Right lobe of liver (tissue), 6 donors: ENCODE measurements around the gene TRAPPC2L. TPM values are rescaled to one million over a fixed set of nuclear protein-coding genes. Genes with fewer than 3 reads are reported as not detected.
"Not testable (repeated sequence)": the region's sequence is repeated elsewhere in the genome, so short reads cannot be mapped to it uniquely, and the experiment has no call there.

Experiments
- ATAC-seq, 4 donors: fragments of 200-7000 bp; cut with Tn5 transposase; one replicate each; pipeline ENCODE4 v1.9.1; 2020; ENCODE audit warnings: mild to moderate bottlenecking in 4 of 4, moderate library complexity in 4 of 4
- DNase-seq, 3 donors: peaks; one replicate each; pipeline ENCODE4 v3.0.0-alpha.2; 2020
- H3K27ac ChIP-seq, 3 donors: fragments of 200-600 bp; one replicate each; pipeline ENCODE4 v1.8.0; 2022
- H3K27me3 ChIP-seq, 2 donors: fragments of 200-600 bp; one replicate each; pipeline ENCODE4 v1.8.0; 2022
- H3K36me3 ChIP-seq, 4 donors: fragments of 200-600 bp; sonication (generic) in 1 of 4; one replicate each; pipeline versions ENCODE4 v1.5.1 to v1.8.0; 2017 to 2022; ENCODE audit warnings: control low read depth in 1 of 4
- H3K4me1 ChIP-seq, 4 donors: fragments of 200-600 bp; sonication (generic) in 1 of 4; one replicate each; pipeline versions ENCODE4 v1.5.1 to v1.8.0; 2017 to 2022; ENCODE audit warnings: control low read depth in 1 of 4
- H3K4me3 ChIP-seq, 3 donors: fragments of 200-600 bp; one replicate each; pipeline ENCODE4 v1.8.0; 2022
- H3K9me3 ChIP-seq, 4 donors: fragments of 200-600 bp; sonication (generic) in 1 of 4; one replicate each; pipeline versions ENCODE4 v1.5.1 to v1.8.0; 2017 to 2022; ENCODE audit warnings: control low read depth in 1 of 4
- POLR2A ChIP-seq: fragments of 450-650 bp; IDR thresholded peaks from one replicate; pipeline ENCODE4 v1.6.1; 2017; ENCODE audit warnings: antibody characterized with exemption, mild to moderate bottlenecking
- WGBS: methylation state at CpG from one replicate; pipeline ENCODE4 v1.1.6; 2018; ENCODE audit warnings: low coverage, low lambda C conversion rate; ENCODE audit not compliant: insufficient coverage; ENCODE audit errors: missing lambda C conversion rate; 5-methylcytosine and 5-hydroxymethylcytosine counted together
- intact Hi-C, 2 donors: fragments of 100-400 bp; cut with DNase I; formaldehyde crosslinking; loops; one replicate each; pipeline versions ENCODE4 v1.11.2 to v1.14.1; 2022
- total RNA-seq, 6 experiments: library from RNA; depleted of rRNA in 2 of 6; stranded (reverse); fragments of >200 nt in 2 of 6; fragmentation: NEBNext Ultra II Directional in 3 of 6; extraction: Animal tissue kit (Norgen Biotek cat#: 25700) in 3 of 6; gene quantifications; one replicate each; pipeline versions ENCODE4 v1.1.0 to v1.2.4, GENCODE V29; 2016 to 2023
- TF ChIP-seq, protein P1 (sequence below), 4 donors: fragments of 200-600 bp in 3 of 4; fragments of 450-650 bp in 1 of 4; IDR thresholded peaks; one replicate each; pipeline versions ENCODE4 v1.5.1 to v1.8.0; 2016 to 2022; ENCODE audit warnings: antibody characterized with exemption in 4 of 4, mild to moderate bottlenecking in 2 of 4
- donor health status: DM: no; HTN: yes; CAD: no.
- donor health status: DM: no; HTN: no; CAD: no.
- donor health status: DM: no; HTN: no; CAD: no.
- donor health status: DM: no; HTN: yes; CAD: no.
- donor health status: DM: no; HTN: yes; CAD: no.

Gene TRAPPC2L
- total RNA-seq, 6 experiments from 2014 or later, result 15.1 to 25.5 (median 20.1) TPM

DNA sequence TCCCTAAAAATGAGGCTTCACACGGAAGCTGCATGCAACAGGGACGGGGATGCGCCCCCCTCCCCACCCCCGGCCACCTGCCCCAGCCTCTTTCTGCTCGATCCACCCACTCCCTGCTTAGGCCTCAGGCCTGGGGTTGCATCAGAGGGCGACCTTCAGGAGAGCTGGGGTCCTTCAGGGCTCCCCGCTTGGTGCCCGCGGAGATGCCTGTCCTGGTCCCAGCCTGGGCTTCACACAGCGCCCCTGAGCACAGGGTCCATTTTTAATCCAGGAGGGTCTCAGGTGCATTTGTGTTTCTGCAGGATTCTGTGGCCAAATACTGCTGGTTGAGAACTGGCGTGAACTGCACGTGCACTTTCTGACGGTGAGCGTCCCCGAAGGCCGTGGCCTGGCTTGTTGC, 37.8 kb upstream of the TRAPPC2L start:
- no peak for ATAC-seq
- intact Hi-C loops, result loop anchor here in 1 of 2 donors (10.0 kb wide), 2 partner anchors 46 to 346 kb away; partner anchors contain the start of gene PABPN1L
- Histone ChIP-seq H3K36me3 (peaks cover 0 to 2% (median 0%) of the 10 kb centered on the region in 4 donors), H3K27me3 (no peaks in the 10 kb centered on the region), H3K4me1 (no peaks in the 10 kb centered on the region), H3K27ac (no peak overlapping the region), H3K9me3 (no peaks in the 10 kb centered on the region), H3K4me3 (no peak overlapping the region)
- WGBS, result 90% methylated on average over 6 of the region's 16 CpGs
- TF ChIP-seq POLR2A, result no peak
- TF ChIP-seq, protein P1, sequence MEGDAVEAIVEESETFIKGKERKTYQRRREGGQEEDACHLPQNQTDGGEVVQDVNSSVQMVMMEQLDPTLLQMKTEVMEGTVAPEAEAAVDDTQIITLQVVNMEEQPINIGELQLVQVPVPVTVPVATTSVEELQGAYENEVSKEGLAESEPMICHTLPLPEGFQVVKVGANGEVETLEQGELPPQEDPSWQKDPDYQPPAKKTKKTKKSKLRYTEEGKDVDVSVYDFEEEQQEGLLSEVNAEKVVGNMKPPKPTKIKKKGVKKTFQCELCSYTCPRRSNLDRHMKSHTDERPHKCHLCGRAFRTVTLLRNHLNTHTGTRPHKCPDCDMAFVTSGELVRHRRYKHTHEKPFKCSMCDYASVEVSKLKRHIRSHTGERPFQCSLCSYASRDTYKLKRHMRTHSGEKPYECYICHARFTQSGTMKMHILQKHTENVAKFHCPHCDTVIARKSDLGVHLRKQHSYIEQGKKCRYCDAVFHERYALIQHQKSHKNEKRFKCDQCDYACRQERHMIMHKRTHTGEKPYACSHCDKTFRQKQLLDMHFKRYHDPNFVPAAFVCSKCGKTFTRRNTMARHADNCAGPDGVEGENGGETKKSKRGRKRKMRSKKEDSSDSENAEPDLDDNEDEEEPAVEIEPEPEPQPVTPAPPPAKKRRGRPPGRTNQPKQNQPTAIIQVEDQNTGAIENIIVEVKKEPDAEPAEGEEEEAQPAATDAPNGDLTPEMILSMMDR (IDR thresholded peaks at IDR 0.05), result no peak
- no peak for DNase-seq

GRCh38 chr16:88820385-88821025, 36.4 kb upstream of the TRAPPC2L start:
- no peak overlapping the region for H3K27ac ChIP-seq
- intact Hi-C loops, result no loop called here
- peaks cover 0 to 2% (median 0%) of the 10 kb centered on the region in 4 donors for H3K36me3 ChIP-seq
- no peak overlapping the region for H3K4me3 ChIP-seq
- no peak for ATAC-seq
- no peaks in the 10 kb centered on the region for H3K9me3 ChIP-seq
- no peak for DNase-seq
- TF ChIP-seq POLR2A, result no peak
- TF ChIP-seq, protein P1 (IDR thresholded peaks at IDR 0.05), result no peak
- WGBS, result 71% methylated on average over 2 of the region's 20 CpGs
- no peaks in the 10 kb centered on the region for H3K4me1 ChIP-seq
- H3K27me3 ChIP-seq, result no peaks in the 10 kb centered on the region

DNA sequence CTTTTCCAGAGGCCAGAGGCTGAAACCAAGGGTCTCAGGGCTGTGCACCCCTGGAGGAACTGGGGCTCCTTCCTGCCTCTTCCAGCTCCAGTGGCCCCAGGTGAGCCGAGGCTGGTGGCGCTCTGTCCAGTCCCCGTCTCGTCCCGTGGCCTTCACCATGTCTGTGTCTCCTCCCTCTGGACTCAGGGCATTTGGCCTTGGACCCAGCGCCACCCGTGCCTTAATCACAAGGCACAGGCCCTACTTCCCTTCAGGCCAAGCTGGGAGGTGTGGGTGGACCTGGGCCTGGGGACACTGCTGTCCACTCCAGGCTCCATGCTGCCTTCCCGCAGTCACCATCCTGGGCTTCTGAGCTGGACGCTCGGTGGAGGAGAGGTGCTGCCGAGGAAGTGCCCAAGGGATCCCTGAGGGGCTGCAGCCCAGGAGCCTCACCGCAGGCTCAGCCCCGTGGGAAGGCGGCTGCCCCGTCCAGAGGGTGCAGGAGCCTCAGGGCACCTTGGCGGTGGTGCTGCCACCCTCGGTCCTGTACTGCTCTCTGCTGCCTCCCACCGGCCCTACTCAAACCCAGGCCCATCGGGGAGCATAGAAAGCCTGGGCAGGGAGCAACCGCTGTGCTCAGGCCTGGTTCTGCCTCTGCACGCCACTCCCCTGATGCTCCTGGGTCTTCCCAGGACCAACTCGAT, 35.6 kb upstream of the TRAPPC2L start:
- no peak overlapping the region for H3K4me3 ChIP-seq
- ATAC-seq, result peak in 1 of 4 donors; percentile 11
- DNase-seq, result no peak
- peaks cover 0 to 2% (median 0%) of the 10 kb centered on the region in 4 donors for H3K36me3 ChIP-seq
- H3K27ac ChIP-seq, result no peak overlapping the region
- no peaks in the 10 kb centered on the region for H3K4me1 ChIP-seq
- 50% methylated on average over 1 of the region's 22 CpGs for WGBS
- no peaks in the 10 kb centered on the region for H3K27me3 ChIP-seq
- H3K9me3 ChIP-seq, result no peaks in the 10 kb centered on the region
- TF ChIP-seq, protein P1 (IDR thresholded peaks at IDR 0.05), result no peak
- TF ChIP-seq POLR2A, result no peak
- intact Hi-C loops, result no loop called here

GRCh38 chr16:88822281-88823040, 34.5 kb upstream of the TRAPPC2L start:
- no peaks in the 10 kb centered on the region for H3K27me3 ChIP-seq
- TF ChIP-seq, protein P1 (IDR thresholded peaks at IDR 0.05), result no peak
- no peak for TF ChIP-seq POLR2A
- peaks cover 0 to 2% (median 0%) of the 10 kb centered on the region in 4 donors for H3K36me3 ChIP-seq
- no peak overlapping the region for H3K4me3 ChIP-seq
- 100% methylated on average over 1 of the region's 24 CpGs for WGBS
- ATAC-seq (no peak), DNase-seq (no peak)
- no peak overlapping the region for H3K27ac ChIP-seq
- H3K9me3 ChIP-seq, result no peaks in the 10 kb centered on the region
- intact Hi-C loops, result no loop called here
- no peaks in the 10 kb centered on the region for H3K4me1 ChIP-seq

DNA sequence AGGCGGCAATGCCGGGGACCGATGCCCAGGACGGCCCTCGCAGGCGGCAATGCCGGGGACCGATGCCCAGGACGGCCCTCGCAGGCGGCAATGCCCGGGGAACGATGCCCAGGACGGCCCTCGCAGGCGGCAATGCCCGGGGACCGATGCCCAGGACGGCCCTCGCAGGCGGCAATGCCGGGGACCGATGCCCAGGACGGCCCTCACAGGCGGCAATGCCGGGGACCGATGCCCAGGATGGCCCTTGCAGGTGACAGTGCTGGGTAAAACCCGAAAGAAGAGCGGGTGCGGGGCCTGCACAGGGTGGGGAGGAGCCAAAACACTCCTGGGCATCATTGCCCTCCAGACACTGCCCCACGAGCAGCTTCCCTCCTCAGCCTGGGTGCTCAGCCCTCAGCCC, 33.3 kb upstream of the TRAPPC2L start:
- H3K27ac ChIP-seq, ATAC-seq, H3K27me3 ChIP-seq, intact Hi-C loops, DNase-seq, H3K4me3 ChIP-seq, H3K4me1 ChIP-seq, H3K36me3 ChIP-seq, H3K9me3 ChIP-seq: not testable (repeated sequence)
- WGBS, result 94% methylated on average over 3 of the region's 31 CpGs
